CD4-positive, alpha-beta T cell treated with Interleukin-6 at 100 ng/mL for 8 hours (primary cell): Measurements from ENCODE around the gene TUBA1C.
A peak's percentile ranks its signal among the peaks of the same experiment; 100 is the strongest.
"Not testable (repeated sequence)": the region's sequence is repeated elsewhere in the genome, so short reads cannot be mapped to it uniquely, and the experiment has no call there.

Experiments
- DNase-seq: peaks from one replicate; pipeline ENCODE4 v3.0.0-alpha.2; 2020; ENCODE audit warnings: mixed read lengths, low spot score

The TUBA1C gene

GRCh38 chr12:49264873-49265792 is at the start of gene TUBA1C:
TSS of gene TUBA1C (plus strand) at chr12:49265082. CDS start at chr12:49265182, 100 bp downstream.
- DNase-seq = peak; percentile 87

GRCh38 chr12:49219417-49220026 is 45.4 kb upstream of the TUBA1C start:
- DNase-seq = no peak

DNA sequence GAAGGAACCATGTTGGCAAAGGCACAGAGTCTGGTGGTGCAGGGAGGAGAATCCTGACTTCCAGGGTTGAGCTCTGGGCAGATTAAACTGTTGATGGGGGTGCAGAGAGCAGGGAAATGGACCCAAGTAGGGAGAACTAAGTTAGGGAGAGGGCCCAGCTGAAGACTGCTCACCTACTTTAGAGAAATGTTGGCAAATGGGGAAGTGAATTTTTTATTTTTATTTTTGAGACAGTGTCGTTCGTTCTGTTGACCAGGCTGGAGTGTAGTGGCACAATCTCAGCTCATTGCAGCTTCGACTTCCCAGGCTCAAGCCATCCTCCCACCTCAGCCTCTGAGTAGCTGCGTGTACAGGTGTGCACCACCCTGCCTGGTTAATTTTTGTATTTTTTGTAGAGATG is 43.9 kb upstream of the TUBA1C start:
- DNase-seq = no peak

DNA sequence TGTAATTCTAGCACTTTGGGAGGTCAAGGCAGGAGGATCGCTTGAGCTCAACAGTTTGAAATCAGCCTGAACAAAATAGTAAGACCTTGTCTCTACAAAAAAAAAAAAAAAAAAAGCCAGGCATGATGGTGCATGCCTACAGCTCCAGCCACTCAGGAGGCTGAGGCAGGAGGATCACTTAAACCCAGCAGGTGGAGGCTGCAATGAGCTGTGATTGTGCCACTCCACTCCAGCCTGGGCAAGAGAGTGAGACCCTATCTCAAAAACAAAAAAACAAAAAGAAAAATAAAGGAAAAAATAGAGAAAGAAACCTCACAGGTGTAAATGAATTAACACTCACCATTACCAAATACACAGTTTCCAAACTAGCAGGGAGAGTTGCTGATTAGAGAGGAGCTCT is 41.8 kb upstream of the TUBA1C start:
- DNase-seq = no peak

GRCh38 chr12:49223590-49224369 is 41.1 kb upstream of the TUBA1C start:
- no peak for DNase-seq

- DNase-seq = no peak
These were observed 39.2 kb upstream of the TUBA1C start for GRCh38 chr12:49225576-49226166.

DNA sequence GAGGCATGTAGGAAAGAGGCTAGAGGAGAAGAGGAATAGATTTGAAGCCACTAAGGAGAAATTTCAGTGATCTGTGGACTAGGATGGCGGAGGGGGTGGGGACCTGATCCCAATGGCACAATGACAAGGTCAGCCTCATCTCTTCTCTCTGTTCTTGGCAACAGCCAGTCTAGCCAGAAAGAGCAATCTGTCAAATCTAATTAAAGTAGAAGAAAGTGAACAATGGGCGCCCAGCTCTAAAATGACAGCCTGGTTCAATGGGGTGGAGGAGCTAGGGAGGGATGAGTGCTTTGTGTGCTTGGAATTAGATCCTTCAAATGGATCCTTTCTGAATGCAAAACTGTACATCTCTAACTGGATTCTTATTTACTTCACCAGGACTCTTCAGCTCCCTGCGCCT is 37.2 kb upstream of the TUBA1C start:
- DNase-seq = no peak

- DNase-seq = no peak
These were observed 36.2 kb upstream of the TUBA1C start for GRCh38 chr12:49228653-49229052.

- no peak for DNase-seq
These were observed 34.6 kb upstream of the TUBA1C start for GRCh38 chr12:49230176-49230804.

DNA sequence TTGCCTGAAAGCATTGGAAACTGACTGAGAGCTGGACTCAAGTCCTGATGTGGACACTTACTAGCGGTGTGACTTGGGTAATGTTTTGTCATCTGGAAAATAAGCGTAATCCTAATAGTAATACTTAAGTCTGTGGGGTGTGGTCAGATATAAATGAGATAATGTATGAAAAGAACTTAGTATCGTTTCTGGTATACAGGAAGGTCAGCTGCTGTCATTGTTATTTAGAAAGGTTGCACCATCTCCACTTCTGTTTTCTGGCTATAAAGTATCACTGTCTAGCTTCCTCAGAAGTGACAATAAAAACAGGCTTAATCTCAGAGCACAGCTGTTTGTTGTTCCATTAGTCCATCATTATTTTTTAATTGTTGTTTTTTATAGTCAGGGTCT is 34.1 kb upstream of the TUBA1C start:
- no peak for DNase-seq

DNA sequence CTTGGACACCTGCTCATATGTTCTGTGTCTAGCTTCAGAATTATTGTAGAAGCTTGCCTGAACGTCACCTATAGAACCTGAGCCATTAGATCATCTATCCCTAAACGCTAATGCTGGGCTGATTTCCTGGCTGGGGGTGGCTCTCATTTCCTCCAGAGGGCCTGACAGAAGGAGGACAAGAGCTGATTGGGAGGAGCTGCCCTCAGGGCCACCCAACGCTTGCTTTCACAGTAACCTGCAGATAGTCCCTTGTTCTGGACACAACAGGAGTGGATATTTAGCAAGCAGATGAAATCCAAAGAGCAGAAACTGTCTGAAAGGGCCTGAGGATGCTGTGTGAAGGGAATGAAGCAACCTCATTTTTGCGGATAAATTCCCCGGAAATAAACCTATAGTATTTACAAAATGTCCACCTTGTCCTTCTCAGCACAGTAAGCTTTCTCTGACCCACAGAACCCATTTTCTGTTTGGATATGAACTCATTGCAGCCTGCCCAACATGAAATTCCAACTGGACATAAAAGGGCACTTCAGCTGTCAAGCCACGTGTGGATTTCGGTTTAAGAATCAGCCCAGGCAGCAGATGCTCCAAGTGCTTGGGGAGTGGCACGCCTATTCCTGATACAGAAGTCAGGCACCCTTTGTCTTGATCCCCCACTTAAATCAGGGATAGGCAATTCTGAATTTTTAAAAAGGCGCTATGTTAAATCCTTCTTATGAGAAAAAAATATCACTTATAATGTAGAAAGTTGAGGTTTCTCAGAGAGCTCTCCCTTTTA is 32.8 kb upstream of the TUBA1C start:
- DNase-seq = no peak

- DNase-seq = no peak
These were observed 31.7 kb upstream of the TUBA1C start for GRCh38 chr12:49232940-49233841.

- peak; percentile 5 for DNase-seq
These were observed 30.9 kb upstream of the TUBA1C start for GRCh38 chr12:49233842-49234526.

DNA sequence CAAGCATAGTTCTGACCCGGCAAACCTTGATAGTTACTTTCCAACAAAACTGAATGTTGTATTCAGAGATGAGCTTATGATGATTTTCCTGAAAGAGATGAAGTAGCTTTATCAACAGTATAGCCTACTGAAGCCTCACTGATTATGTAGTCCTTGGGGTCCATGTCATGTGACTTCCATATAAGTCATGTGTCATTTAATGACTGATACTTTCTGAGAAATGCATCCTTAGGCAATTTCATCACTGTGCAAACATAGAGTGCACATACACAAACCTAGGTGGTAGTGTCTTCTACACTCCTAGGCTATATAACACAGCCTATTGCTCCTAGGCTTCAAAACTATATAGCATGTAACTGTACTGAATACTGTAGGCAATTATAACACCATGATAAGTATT is 28.5 kb upstream of the TUBA1C start:
- no peak for DNase-seq

DNA sequence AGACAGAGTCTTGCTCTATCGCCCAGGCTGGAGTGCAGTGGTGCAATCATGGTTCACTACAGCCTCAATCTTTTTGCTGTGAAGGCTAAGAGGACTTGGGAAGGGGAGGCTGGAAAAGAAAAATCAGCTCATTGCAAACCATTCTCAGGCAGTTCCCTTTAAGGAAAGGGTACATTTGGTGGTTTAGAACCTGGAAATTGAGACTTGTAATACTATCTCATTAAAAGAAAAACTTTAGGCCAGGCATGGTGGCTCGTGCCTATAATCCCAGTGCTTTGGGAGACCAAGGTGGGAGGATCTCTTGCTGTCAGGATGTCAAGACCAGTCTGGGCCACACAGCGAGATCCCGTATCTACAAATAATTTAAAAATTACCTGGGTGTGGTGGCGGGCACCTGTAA is 21.3 kb upstream of the TUBA1C start:
- DNase-seq = no peak

DNA sequence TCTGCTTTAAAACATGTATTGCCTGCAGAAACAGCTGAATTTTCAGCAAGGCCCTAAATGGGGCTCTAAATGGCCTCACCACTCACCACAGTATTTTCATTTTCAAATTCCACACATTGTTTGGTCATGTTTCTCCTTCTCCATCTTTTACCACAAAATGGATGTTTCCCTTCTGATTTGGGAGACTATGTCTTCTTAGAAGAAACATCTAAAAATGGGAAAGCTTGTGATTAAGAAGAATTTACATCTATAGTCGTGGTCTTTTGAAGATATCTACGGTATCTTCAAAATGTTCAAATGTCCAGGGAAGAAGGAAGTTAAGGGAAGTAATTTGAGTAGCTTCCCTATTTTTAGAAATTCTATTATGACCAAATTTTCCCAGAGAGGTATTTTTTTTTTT is 20.7 kb upstream of the TUBA1C start:
- DNase-seq = no peak

- no peak for DNase-seq
These were observed 13.5 kb upstream of the TUBA1C start for GRCh38 chr12:49251357-49251756.

GRCh38 chr12:49253033-49253623 is 11.8 kb upstream of the TUBA1C start:
- DNase-seq = no peak

DNA sequence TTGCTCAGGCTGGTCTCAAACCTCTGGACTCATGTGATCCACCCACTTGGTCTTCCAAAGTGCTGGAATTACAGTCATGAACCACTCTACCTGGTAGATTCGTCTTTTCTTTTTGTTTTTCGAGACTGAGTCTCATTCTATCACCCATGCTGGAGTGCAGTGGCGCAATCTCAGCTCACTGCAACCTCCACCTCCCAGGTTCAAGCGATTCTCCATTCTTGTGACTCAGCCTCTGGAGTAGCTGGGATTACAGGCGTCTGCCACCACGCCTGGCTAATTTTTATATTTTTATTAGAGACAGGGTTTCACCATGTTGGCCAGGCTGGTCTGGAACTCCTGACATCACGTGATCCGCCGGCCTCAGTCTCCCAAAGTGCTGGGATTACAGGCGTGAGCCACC is 9.4 kb upstream of the TUBA1C start:
- DNase-seq = not testable (repeated sequence)
